GM08714 (cell line): Measurements from ENCODE around the gene C9orf72.
A peak's percentile ranks its signal among the peaks of the same experiment; 100 is the strongest.

ENCODE experiments used
- H3K4me3 ChIP-seq: fragments of 200-500 bp; sonication (Bioruptor generic); 2 replicates; pipeline ENCODE4 v1.5.1; 2014; ENCODE audit warnings: mild to moderate bottlenecking, low read length, inconsistent platforms
- ZNF274 ChIP-seq: IDR thresholded peaks from 2 replicates; pipeline ENCODE4 v1.6.1; 2012; ENCODE audit warnings: mild to moderate bottlenecking, low read depth, low read length

C9orf72 gene

GRCh38 chr9:27538647-27539046, 34.6 kb downstream of the C9orf72 start:
- H3K4me3 ChIP-seq = no peak overlapping the region
- TF ChIP-seq ZNF274 = no peak

- H3K4me3 ChIP-seq = no peak overlapping the region
- TF ChIP-seq ZNF274 = no peak
Observed at GRCh38 chr9:27537756-27538155, 35.5 kb downstream of the C9orf72 start.

- TF ChIP-seq ZNF274 = no peak
- no peak overlapping the region for H3K4me3 ChIP-seq
Observed at GRCh38 chr9:27537027-27537435, 36.2 kb downstream of the C9orf72 start.

GRCh38 chr9:27536168-27536567, 37.1 kb downstream of the C9orf72 start:
- no peak for TF ChIP-seq ZNF274
- no peak overlapping the region for H3K4me3 ChIP-seq

GRCh38 chr9:27535701-27536118, 37.6 kb downstream of the C9orf72 start:
- no peak for TF ChIP-seq ZNF274
- H3K4me3 ChIP-seq = no peak overlapping the region

- no peak overlapping the region for H3K4me3 ChIP-seq
- TF ChIP-seq ZNF274 = no peak
Observed at GRCh38 chr9:27534658-27535209, 38.5 kb downstream of the C9orf72 start.

GRCh38 chr9:27534131-27534530, 39.1 kb downstream of the C9orf72 start:
- no peak overlapping the region for H3K4me3 ChIP-seq
- TF ChIP-seq ZNF274 = no peak

GRCh38 chr9:27533311-27533710, 40.0 kb downstream of the C9orf72 start:
- H3K4me3 ChIP-seq = no peak overlapping the region
- no peak for TF ChIP-seq ZNF274

- no peak for TF ChIP-seq ZNF274
- H3K4me3 ChIP-seq = no peak overlapping the region
Observed at GRCh38 chr9:27532046-27532445, 41.2 kb downstream of the C9orf72 start.

- TF ChIP-seq ZNF274 = no peak
- H3K4me3 ChIP-seq = no peak overlapping the region
Observed at GRCh38 chr9:27530915-27531755, 42.1 kb downstream of the C9orf72 start.

GRCh38 chr9:27529316-27530278, 43.7 kb downstream of the C9orf72 start, which contains the start of gene MOB3B:
TSS of gene MOB3B (minus strand) at chr9:27529814. CDS start at chr9:27455550, 74,264 bp downstream.
- H3K4me3 ChIP-seq = peak within 1 kb of the TSS; percentile 60
- no peak for TF ChIP-seq ZNF274

GRCh38 chr9:27528886-27529315, 44.4 kb downstream of the C9orf72 start:
- peak overlapping the region; percentile 60 for H3K4me3 ChIP-seq
- TF ChIP-seq ZNF274 = no peak

GRCh38 chr9:27528076-27528885, 45.0 kb downstream of the C9orf72 start:
- TF ChIP-seq ZNF274 = no peak
- peak overlapping the region; percentile 60 for H3K4me3 ChIP-seq
